OCI-LY1 (cell line): Measurements from ENCODE around the gene LTV1.

Experiments used
- CTCF ChIP-seq: fragments of 200-600 bp; sonication (generic), shearing (Covaris generic); IDR thresholded peaks from 2 replicates; pipeline ENCODE4 v1.5.1; 2017; ENCODE audit warnings: mild to moderate bottlenecking, antibody characterized with exemption, low read length, moderate library complexity, mixed read lengths
- EZH2 ChIP-seq: fragments of 200-600 bp; sonication (generic), shearing (Covaris generic); IDR thresholded peaks from 2 replicates; pipeline ENCODE4 v1.8.0; 2017; ENCODE audit warnings: borderline replicate concordance, mixed run types, mild to moderate bottlenecking, antibody characterized with exemption, low read length, moderate library complexity, mixed read lengths

DNA sequence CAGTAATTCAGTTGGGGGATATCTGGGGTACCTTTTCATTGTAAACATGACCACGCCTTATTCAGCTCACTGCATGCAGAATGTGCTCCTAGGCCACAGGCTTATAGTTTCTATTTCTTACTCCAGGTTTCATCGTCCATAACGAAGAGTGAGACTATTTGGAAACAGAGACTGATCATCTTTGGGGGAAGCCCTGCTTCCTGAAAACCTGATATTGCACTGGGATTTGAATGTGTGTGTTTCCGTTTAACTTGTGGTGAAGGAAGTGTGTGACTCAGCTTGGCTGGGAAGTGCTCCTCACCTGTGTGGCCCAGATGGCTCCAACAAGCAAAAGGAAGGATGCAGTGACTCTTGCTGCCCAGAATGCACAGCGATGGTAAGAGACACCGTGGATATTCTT lies 19.6 kb upstream of the LTV1 start:
- TF ChIP-seq CTCF (no peak), EZH2 (no peak)
